Ramos (cell line): ENCODE measurements around the gene AGFG1.

ENCODE experiments used
- in situ Hi-C: fragments of 300-500 bp; cut with MboI; formaldehyde crosslinking; loops from one replicate; pipeline ENCODE4 v1.14.3; 2022; ENCODE audit warnings: low sequenced_read_pairs; ENCODE audit not compliant: unreplicated experiment

AGFG1 gene

GRCh38 chr2:227461811-227462461 lies 10.0 kb upstream of the AGFG1 start:
- in situ Hi-C loops, result no loop called here

DNA sequence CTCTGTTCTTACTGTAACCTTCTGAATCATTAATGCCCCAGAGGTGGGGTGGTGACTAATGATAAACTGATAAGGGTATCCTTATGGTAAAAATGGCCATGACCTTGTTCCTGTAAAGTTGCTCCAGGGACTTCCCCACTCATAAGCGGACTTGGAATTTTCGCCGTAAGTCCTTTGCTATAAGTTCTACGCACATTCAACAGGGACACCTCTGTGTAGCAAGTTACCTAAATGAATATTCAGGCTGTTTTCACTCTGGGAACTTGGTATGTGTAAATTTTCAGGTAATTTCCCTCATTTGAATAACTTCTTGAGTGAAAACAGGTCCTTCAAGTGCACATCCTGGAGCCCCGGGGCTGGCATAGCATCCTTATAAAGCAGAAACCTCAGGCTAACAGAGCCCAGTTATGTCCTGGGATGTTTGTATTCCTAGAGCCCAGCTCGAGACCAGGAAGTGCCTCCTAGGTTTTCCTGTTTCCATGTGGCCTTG lies 9.4 kb upstream of the AGFG1 start:
- in situ Hi-C loops, result no loop called here

DNA sequence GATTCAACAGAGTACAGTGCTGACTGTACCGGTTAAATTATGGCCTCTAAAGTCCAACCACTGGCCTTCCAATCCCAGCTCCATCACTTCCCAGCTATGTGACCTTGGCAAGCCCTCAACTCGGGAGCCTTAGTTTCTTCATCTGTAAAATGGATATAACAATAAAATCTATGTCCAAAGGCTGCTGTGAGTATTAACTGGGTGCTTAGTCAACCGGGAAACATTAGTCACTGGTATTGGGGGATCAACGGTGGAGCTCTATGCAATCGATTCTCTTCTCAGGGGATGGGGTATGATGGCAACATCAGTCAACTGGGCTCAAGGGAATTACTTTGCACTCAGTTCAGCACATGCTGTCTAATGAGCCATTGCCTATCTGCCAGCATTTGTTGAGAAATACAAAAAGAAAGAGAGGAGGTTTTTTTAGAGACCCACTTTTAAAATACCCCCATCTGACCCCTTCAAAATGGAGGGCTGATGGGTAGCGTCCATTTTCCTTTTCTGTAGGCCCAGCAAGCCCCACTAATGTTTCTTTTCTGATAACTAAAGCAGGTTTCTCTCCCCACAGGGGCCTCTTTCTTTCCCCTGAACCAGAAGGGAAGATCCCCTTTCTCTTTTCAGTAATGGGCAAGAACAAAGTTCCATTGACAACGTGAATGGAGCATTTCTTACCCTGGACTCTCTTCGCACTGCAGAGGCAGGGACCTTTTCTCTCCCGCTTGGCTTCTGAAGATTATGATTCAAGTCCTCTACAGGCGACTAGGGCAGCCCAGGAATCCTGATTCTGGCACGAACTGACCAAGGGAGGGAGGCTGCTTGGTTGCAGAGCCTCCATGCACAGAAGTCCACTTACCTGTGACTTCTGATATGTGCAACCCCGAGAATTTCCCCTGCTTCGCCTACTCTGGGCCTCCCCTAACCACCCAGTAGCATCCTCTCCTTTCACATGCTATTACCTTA lies 8.7 kb upstream of the AGFG1 start:
- in situ Hi-C loops, result no loop called here

DNA sequence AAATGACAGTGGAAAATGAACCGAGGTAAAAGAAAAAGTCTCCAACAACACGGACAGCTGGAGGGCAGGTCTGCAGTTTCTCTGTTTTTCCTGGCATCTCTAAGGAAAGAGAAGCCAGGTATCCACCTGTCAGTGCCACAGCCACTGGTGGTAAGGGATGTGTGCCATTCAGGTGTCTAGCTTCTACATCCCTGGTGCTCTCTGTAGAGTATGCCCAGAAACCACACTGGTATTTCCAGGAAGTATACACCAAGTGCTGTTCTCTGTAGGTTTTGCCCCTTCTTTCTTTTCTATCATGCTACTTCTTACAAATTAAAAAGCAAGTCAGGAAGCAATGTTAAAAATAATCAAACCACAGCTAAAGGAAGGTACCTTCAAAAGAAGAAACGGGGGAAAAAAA lies 7.6 kb upstream of the AGFG1 start:
- in situ Hi-C loops, result no loop called here

GRCh38 chr2:227464851-227465250 lies 7.1 kb upstream of the AGFG1 start:
- in situ Hi-C loops, result no loop called here

- in situ Hi-C loops, result no loop called here
These were observed 4.9 kb upstream of the AGFG1 start for GRCh38 chr2:227466887-227467600.

GRCh38 chr2:227471412-227471811 lies 544 bp upstream of the AGFG1 start:
- in situ Hi-C loops, result no loop called here

DNA sequence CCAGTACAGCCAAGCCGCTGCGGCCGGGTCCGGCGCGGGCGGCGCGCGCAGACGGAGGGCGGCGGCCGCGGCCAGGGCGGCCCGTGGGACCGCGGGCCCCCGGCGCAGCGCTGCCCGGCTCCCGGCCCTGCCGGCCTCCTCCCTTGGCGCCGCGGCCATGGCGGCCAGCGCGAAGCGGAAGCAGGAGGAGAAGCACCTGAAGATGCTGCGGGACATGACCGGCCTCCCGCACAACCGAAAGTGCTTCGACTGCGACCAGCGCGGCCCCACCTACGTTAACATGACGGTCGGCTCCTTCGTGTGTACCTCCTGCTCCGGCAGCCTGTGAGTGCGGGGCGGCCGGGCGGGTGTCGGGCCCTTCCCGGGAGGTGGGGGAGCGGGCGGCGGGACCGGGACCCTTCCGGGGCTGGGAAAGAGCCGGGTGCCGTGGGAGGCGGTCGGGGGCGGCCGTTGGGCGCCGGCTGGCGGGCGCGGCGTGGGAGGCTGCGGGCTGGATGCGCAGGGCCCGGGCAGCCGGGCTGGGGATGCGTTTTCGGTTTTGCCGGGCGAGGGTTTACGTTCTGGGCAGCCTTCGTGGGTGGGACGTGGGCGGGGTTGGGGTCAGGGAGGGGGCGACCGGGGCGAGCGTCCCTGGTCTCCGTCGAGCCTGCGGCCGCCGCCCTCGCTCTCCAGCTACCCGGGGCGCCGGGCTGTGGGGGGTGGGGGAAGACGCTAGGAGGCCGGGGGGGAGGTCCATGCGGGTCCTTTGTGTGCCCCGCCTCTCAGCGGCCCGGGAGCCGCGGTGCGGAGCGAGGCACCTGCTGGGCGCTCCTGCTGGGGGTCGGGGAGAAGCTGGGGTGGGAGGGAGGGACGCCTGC lies 537 bp downstream of the AGFG1 start:
- in situ Hi-C loops, result no loop called here

DNA sequence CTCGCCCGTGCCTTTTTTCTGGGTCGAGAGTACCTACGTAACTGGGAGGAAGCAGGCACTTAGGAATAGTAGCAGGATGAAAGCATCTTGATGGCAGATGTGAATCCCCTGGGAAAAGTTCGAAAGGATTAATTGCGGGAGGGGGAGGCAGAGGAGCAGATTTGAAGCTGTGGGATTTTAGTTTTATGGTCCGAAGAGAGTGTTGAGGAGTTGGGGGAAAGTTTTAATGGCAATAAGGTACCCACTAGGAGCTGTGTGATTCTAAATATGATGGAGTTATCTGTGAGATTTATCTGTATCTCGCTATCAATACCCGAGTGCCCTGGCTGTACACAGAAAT lies 1.1 kb downstream of the AGFG1 start:
- in situ Hi-C loops, result no loop called here

- in situ Hi-C loops, result no loop called here
These were observed 1.9 kb downstream of the AGFG1 start for GRCh38 chr2:227473806-227474205.

- in situ Hi-C loops, result no loop called here
These were observed 2.5 kb downstream of the AGFG1 start for GRCh38 chr2:227474410-227474809.

GRCh38 chr2:227477291-227477690 lies 5.3 kb downstream of the AGFG1 start:
- in situ Hi-C loops, result no loop called here

GRCh38 chr2:227479865-227480475 lies 8.0 kb downstream of the AGFG1 start:
- in situ Hi-C loops, result no loop called here

DNA sequence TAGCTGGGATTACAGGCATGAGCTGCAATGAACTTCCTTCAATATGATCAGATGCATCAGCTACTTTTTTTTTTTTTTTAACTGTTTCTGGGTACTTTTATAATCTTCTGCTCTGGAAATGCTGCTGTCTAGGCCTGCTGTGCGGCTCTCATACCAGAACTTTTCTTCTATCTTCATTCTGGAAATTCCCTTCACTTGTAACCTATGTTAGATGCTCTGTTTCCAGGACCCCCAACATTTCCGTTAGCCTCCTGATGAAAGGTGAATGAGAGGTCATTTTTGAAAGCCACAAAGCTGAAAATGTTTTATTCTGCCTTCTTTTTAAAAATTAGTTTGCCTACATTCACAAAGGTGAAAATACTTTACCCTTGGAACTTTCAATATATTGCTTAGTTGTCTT lies 8.6 kb downstream of the AGFG1 start:
- in situ Hi-C loops, result no loop called here

DNA sequence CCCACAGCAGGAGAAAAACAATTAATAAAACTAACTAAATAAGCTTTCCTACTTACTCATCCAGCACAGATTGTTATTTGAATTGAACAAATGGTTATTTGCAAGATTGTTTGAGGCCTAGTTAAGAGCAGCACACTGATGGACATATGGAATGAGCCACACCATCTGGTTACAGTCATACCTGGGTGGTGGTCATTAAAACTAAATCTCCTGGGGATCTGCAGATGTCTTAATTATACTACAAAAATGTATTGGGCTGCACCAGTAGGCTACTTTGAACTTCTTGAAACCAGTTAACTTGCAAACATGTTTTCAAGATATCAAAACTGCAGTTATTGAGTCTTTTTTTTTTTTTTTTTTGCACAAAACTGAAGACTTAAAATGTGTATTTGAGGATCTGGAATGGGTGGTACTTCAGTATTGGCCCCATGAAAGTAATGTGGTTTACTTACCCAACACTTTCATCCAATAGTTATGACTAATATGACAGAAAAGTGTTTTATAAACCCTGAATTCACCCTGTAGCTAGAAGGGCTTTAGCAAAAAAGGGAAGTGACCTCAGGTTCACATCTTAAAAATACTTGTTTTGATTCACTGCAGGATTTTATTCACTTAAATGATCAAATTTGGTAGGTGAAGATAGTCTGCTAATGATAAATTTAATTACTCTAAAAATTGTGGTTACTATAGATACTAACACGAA lies 10.8 kb downstream of the AGFG1 start:
- in situ Hi-C loops, result no loop called here

GRCh38 chr2:227485429-227485828 lies 13.5 kb downstream of the AGFG1 start:
- in situ Hi-C loops, result no loop called here

- in situ Hi-C loops, result no loop called here
These were observed 14.7 kb downstream of the AGFG1 start for GRCh38 chr2:227486688-227487087.

- in situ Hi-C loops, result no loop called here
These were observed 16.1 kb downstream of the AGFG1 start for GRCh38 chr2:227488045-227488444.

DNA sequence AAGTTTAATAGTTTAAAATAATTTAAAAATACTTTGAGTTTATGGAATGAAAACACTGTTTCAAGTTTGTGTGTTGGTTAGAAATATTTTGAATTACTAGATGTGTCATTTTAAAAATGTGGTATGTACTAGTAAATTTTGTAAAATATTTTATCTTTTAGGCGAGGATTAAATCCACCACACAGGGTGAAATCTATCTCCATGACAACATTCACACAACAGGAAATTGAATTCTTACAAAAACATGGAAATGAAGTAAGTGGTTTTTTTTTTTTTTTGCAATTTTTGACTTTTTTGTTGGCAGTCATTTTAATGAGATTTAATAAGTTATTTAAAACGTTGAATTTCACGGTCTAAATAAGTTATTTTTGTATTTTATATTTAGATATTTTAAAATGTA lies 19.4 kb downstream of the AGFG1 start:
- in situ Hi-C loops, result no loop called here
